HG03108 (cell line): ENCODE data around the gene MICU1.
"Not testable (repeated sequence)": the region's sequence is repeated elsewhere in the genome, so short reads cannot be mapped to it uniquely, and the experiment has no call there.

ENCODE experiments used
- ATAC-seq: cut with Tn5 transposase; IDR thresholded peaks from one replicate; pipeline ENCODE4 v1.9.1; 2021; ENCODE audit warnings: moderate library complexity; ENCODE audit not compliant: unreplicated experiment

The MICU1 gene

DNA sequence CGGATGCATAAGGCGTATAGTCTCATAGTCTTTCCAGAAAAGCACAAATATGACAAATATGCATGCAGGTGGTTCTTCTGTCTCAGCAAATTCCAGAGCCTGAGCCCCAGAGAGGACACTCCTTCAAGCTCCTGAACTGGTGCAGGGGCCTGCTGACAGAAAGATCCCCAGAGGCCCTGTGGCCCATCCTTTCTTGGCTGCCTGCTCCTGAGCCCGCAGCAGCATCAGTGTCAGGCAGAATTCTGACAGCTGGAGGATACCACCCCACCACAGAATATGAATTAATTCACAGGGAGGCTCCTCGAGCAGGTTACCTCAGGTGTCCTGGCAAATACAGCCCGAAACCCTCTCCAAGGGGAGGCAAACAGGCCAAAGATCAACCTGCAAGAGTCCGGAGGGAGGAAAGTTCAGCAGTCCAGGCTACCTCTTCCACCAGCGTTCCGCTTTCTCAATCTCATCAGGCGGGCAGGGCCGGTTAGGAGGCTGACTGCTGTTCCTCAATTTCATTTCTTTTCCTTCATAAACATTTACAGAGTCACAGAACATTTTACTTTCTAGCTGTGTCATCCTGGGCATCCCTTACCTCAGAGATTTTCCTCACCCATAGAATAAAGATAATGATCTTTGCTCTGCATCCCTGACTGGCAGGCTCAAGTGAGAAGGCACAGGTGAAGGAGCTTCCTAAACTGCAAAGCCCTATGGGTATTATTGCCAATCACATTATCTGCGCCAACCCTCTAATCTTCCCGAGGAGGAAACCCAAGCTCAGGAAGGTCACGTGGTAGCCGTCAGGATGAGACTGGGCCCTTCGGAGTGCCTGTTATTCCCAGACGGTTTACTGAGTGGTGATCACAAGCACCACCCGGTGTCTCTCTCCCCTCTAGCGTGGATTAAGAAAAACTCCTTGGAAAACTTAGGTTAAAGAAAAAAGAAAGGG, 272.6 kb downstream of the MICU1 start:
- ATAC-seq = no peak

DNA sequence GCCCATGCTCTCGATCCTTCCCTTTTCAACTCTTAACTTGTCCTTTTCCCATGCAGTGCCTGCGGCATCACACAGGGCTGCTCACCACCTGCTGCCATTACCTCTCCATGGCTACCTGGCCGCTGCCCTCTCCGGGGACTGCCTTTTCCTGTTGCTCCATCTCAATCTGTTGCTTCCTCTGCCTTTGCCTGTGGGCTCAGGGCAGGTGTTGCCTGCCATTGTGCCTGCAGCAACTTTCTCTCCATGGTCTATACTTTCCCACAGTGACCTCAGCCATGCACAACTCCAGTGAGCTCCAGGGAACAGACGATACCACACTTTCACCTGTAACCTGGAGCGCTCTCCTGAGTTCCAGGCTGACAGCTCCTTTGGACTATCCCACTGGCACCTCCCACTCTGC, 274.4 kb downstream of the MICU1 start:
- ATAC-seq = no peak

GRCh38 chr10:72349438-72349837, 276.4 kb downstream of the MICU1 start:
- no peak for ATAC-seq

DNA sequence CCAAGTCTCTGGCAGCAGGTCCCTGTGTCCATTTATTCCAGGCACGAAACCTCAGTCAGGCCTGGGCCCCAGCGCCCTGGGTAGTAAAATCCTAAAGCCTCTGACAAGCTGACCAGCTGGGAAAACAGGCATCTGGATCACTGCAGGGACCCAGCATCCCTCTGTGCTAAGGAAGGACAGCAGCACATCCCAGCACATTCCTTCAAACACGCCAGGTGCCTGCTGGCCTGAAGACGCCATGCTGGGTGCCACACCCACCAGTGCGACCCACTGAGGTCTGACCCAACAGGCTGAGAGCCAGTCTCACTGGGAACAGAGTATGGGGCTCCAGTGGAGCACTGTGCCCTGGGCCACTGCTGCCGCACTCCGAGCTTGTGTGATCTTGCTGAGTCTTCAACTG, 277.6 kb downstream of the MICU1 start:
- no peak for ATAC-seq

DNA sequence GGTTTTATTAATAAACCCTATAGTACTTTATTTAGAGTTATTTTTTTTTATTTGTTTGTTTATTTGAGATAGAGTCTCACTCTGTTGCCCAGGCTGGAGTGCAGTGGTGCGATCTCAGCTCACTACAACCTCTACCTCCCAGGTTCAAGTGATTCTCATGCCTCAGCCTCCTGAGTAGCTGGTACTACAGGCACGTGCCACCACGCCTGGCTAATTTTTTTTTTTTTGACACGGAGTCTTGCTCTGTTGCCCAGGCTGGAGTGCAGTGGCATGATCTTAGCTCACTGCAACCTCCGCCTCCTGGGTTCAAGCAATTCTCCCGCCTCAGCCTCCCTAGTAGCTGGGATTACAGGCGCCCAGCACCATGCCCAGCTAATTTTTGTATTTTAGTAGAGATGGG, 279.8 kb downstream of the MICU1 start:
- not testable (repeated sequence) for ATAC-seq

- ATAC-seq = no peak
Measured at GRCh38 chr10:72344932-72345331, 280.9 kb downstream of the MICU1 start.

DNA sequence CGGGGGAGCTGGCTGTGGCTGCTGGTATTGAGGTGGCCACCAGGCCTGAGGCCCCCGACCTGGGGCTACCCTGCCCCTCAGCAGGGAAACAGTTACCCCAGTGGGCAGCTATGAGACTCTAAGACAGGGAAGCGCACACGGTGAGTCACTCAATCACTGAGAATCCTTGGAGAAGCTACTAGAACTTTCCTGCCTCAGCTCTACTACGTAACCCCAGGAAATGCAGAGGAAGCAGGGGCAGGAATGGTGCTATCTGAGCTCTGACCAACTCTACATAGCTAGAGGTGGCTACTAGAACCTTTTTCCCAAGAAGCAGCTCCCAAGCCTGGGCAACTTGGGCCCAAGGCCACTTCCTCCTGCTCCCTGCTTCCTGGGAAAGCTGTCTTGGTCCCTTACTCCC, 283.0 kb downstream of the MICU1 start:
- ATAC-seq = no peak

DNA sequence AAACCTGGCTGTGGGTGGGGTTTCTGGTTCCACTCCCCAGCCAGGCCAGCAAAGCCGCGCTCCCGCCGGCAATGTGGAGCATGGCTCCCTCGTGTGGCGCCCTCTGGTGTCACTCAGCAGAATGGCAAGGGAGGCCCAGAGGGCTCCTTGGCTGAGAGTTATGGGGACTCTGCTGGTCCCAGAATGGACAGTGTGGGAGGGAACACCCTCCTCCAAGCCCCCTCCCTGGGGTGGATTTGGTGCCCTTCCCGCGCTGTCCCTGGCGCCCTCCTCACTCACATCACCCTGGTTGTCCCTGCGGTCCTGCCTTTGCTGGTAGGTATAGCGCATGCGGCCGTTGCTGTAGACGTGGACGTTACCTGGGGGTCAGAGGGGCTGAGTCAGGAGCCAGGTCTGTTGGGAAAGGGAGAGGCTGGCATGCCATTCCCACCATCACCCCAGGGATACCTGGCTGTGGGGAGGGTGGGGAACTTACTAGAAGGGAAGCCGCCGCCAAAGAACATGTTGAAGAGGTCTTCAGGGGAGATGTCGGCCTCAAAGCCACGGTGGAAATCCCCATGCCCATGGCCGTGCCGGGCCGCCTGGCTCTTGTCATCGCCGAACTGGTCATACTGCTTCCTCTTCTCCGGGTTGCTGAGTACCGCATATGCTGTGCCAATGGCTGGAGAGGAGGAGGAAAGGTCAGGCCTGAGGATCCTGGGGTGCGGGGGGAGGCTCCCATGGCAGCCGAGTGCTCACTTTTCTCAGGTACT, 285.2 kb downstream of the MICU1 start:
- no peak for ATAC-seq

DNA sequence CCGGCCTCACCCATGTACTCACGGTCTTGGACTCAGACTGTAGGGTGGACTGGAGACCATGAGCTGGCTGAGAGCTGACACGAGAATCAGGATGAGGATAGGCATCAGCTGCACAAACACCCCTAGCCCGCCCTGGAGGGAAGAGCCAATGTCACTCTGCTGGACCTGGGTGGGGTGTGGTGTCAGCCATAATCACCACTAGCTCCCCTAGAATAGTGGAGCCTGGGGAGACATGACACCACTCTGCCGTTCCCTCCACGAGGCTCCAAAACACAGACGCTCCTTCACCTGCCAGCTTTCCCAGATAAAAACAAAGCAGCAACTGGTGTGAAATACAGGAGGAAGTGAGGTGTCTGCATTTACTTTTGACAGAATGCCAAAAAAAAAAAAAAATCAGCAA, 287.7 kb downstream of the MICU1 start:
- ATAC-seq = no peak

GRCh38 chr10:72337722-72338121, 288.2 kb downstream of the MICU1 start:
- ATAC-seq = no peak

- ATAC-seq = no peak
Measured at GRCh38 chr10:72337039-72337629, 288.7 kb downstream of the MICU1 start.

- no peak for ATAC-seq
Measured at GRCh38 chr10:72336259-72337038, 289.4 kb downstream of the MICU1 start.

DNA sequence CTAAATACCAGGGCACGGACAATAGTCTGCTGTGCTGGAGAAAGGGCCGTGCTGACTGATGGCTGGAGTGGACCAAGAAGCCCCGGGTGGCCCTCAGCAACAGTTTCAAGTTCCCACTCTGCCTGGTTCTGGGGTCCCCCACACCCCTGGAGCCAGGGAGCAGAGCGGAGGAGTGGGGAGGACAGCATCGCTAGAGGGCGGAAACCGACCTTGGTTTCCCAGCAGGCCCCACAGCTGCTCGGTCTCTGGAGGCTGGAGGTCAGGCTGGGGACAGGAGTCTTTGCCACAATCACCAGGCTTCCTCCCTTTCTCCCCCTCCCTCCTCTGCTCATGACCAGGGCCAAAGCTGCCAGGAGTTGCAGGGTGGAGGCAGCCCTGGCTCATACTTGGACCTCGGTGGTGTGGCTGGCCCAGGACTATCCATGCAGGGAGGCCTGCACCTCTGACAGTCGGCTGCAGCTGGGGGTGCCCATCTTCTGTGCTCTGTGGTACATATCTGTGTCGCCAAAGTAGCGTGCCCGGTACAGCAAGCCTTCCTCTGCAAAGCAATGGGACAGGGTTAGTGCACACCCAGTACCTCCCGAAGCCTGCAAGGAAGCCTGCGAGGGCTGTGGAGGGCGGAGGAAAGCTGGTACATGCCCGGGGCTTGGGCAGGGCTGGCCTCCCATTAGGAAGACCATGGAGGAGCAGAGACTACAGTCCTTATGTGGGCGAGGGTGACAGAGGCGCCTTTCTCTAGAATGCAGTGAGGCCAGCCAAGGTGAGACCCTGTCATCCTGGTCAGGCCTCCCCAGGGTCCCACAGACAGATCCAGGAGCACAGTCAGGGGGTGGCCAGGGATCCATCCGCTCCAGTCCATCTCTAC, 290.3 kb downstream of the MICU1 start:
- ATAC-seq = peak; percentile 34

GRCh38 chr10:72334825-72335393, 291.0 kb downstream of the MICU1 start:
- peak; percentile 54 for ATAC-seq

- no peak for ATAC-seq
Measured at GRCh38 chr10:72334196-72334824, 291.6 kb downstream of the MICU1 start.

- ATAC-seq = no peak
Measured at GRCh38 chr10:72333112-72334015, 292.5 kb downstream of the MICU1 start.

DNA sequence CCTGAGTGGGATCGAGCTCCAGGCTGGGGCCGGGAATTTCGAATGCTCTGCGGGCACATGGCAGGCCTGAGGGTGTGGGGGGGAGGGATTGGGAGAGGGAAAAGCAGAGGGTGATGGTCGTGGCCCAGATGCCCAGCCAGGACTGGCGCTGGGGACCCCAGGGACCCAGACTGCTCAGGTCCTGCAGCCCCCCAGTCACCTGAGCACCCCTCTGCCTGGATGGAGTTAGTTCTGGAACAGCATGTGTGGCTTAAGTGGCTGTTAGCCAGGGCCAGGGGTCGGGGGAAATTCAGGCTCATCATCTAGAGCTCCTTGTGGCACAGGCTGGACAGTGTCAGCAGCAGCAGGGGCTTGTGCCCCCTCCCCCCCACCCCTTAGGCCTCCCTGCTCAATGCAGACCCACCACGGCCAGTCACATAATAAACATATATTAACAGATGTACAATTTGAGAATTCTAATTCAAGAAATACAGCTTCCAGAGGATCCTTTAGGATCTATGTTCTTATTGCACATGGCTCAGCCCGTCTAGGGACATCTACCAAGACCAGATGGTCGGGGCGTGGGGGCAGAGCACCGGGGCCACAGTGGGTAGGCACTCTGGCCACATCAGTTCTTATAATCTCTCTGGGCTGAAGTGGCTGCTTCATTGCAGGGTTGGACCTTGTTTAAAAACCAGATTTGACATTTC, 293.3 kb downstream of the MICU1 start:
- no peak for ATAC-seq
